ENCODE results near the gene CAMK2A.

The CAMK2A gene

GRCh38 chr5:150222906-150223305 is 66.7 kb downstream of the CAMK2A start:
- no peaks in the 10 kb centered on the region for H3K9me3 ChIP-seq (ENCODE audit: control insufficient read depth, insufficient read depth, low read depth, low read length)
- ChIA-PET POLR2A (no interaction called here), CTCF (interaction anchor here (0.7 to 0.8 kb wide), 3 partner anchors 27 to 389 kb away, joined by 3 read pairs; no protein-coding TSS in a partner anchor)
- no peak overlapping the region for H3K4me3 ChIP-seq (ENCODE audit: low read depth, low read length)
- H3K4me1 ChIP-seq (ENCODE audit: control insufficient read depth, insufficient read depth, low read length): no peaks in the 10 kb centered on the region
- H3K27ac ChIP-seq (ENCODE audit: extremely low read depth, low read depth, low read length): no peak overlapping the region
- TF ChIP-seq ZNF132 (tag by site-specific recombination; IDR thresholded peaks at IDR 0.05; ENCODE audit: borderline replicate concordance) (no peak), GLIS2 (tag by site-specific recombination; IDR thresholded peaks at IDR 0.05) (no peak), ZNF121 (tag by site-specific recombination; IDR thresholded peaks at IDR 0.05) (no peak), ZNF660 (tag by site-specific recombination; IDR thresholded peaks at IDR 0.05) (no peak), ATF2 (tag by site-specific recombination; IDR thresholded peaks at IDR 0.05; ENCODE audit: low read depth) (no peak), REST (tag by site-specific recombination; IDR thresholded peaks at IDR 0.05) (no peak), ZFP41 (tag by site-specific recombination; IDR thresholded peaks at IDR 0.05; ENCODE audit: borderline replicate concordance) (no peak), ZNF366 (tag by site-specific recombination; conservative IDR thresholded peaks at IDR 0.05) (no peak), ZNF292 (tag by site-specific recombination; IDR thresholded peaks at IDR 0.05; ENCODE audit: borderline replicate concordance, low read depth) (no peak), GLI2 (tag by site-specific recombination; IDR thresholded peaks at IDR 0.05; ENCODE audit: borderline replicate concordance, low read depth) (no peak), REPIN1 (tag by site-specific recombination; IDR thresholded peaks at IDR 0.05; ENCODE audit: low read depth) (no peak), ZNF707 (tag by site-specific recombination; IDR thresholded peaks at IDR 0.05) (no peak), MEIS1 (CRISPR knock-in tag; IDR thresholded peaks at IDR 0.05; ENCODE audit: borderline replicate concordance) (no peak), ZNF239 (tag by site-specific recombination; IDR thresholded peaks at IDR 0.05) (no peak), ZNF362 (tag by site-specific recombination; IDR thresholded peaks at IDR 0.05) (no peak)
- TF ChIP-seq, protein P1, sequence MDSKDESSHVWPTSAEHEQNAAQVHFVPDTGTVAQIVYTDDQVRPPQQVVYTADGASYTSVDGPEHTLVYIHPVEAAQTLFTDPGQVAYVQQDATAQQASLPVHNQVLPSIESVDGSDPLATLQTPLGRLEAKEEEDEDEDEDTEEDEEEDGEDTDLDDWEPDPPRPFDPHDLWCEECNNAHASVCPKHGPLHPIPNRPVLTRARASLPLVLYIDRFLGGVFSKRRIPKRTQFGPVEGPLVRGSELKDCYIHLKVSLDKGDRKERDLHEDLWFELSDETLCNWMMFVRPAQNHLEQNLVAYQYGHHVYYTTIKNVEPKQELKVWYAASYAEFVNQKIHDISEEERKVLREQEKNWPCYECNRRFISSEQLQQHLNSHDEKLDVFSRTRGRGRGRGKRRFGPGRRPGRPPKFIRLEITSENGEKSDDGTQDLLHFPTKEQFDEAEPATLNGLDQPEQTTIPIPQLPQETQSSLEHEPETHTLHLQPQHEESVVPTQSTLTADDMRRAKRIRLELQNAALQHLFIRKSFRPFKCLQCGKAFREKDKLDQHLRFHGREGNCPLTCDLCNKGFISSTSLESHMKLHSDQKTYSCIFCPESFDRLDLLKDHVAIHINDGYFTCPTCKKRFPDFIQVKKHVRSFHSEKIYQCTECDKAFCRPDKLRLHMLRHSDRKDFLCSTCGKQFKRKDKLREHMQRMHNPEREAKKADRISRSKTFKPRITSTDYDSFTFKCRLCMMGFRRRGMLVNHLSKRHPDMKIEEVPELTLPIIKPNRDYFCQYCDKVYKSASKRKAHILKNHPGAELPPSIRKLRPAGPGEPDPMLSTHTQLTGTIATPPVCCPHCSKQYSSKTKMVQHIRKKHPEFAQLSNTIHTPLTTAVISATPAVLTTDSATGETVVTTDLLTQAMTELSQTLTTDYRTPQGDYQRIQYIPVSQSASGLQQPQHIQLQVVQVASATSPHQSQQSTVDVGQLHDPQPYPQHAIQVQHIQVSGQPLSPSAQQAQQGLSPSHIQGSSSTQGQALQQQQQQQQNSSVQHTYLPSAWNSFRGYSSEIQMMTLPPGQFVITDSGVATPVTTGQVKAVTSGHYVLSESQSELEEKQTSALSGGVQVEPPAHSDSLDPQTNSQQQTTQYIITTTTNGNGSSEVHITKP (tag by site-specific recombination; IDR thresholded peaks at IDR 0.05): no peak
- H3K36me3 ChIP-seq (ENCODE audit: control insufficient read depth in 2 of 2, insufficient read depth in 1 of 2, low read length in 2 of 2): no peaks in the 10 kb centered on the region

Data from HEK293 (cell line).